ENCODE measurements around the gene ADAM33.

The ADAM33 gene

GRCh38 chr20:3707508-3707899 lies 25.7 kb upstream of the ADAM33 start:
- no peak overlapping the region for H3K4me2 ChIP-seq (ENCODE audit: insufficient read depth, low read length, poor library complexity, severe bottlenecking)
- H2BK120ac ChIP-seq (ENCODE audit: low read depth, low read length) = no peak overlapping the region
- H3K9me3 ChIP-seq (replicated peaks in 1 of 2; ENCODE audit: control insufficient read depth in 2 of 2, insufficient read depth in 1 of 2, low read depth in 1 of 2, low read length in 2 of 2) = no peaks in the 10 kb centered on the region
- H3K27me3 ChIP-seq (ENCODE audit: control insufficient read depth in 3 of 3, insufficient read depth in 3 of 3, low read depth in 1 of 3, low read length in 3 of 3) = no peaks in the 10 kb centered on the region
- peak overlapping the region; percentile 10 for H3K23ac ChIP-seq (ENCODE audit: low read depth, low read length, poor library complexity)
- no peak overlapping the region for H2BK5ac ChIP-seq (ENCODE audit: low read length)
- H3K18ac ChIP-seq (ENCODE audit: low read length) = no peak overlapping the region
- no peaks in the 10 kb centered on the region for H3K79me1 ChIP-seq (ENCODE audit: low read depth, low read length)
- no peaks in the 10 kb centered on the region for H3K36me3 ChIP-seq (replicated peaks in 1 of 2; ENCODE audit: control insufficient read depth in 2 of 2, insufficient read depth in 2 of 2, low read length in 2 of 2)
- no peak overlapping the region for H3K9ac ChIP-seq (ENCODE audit: low read depth, low read length, poor library complexity)
- no peak overlapping the region for H2AFZ ChIP-seq (ENCODE audit: low read length)
- no peak overlapping the region for H4K8ac ChIP-seq (ENCODE audit: low read depth, low read length)
- H3K4ac ChIP-seq (ENCODE audit: low read length) = no peak overlapping the region
- H3K14ac ChIP-seq (ENCODE audit: low read length) = no peak overlapping the region
- no peak overlapping the region for H3K4me3 ChIP-seq (ENCODE audit: low read length in 2 of 2)
- H2BK12ac ChIP-seq (ENCODE audit: low read length) = no peak overlapping the region
- H2BK15ac ChIP-seq (ENCODE audit: low read length) = no peak overlapping the region
- no CpG with 5 or more reads among the region's 3 CpGs for WGBS, 2 donors (ENCODE audit: extremely low coverage in 2 of 2, insufficient read length in 2 of 2, insufficient replicate concordance in 1 of 2)
- DNase-seq (ENCODE audit: low spot score) = no peak
- no peak overlapping the region for H3K27ac ChIP-seq (replicated peaks; ENCODE audit: low read length)
- no peak overlapping the region for H4K91ac ChIP-seq (ENCODE audit: low read depth, low read length, poor library complexity)
- no peaks in the 10 kb centered on the region for H3K4me1 ChIP-seq (ENCODE audit: control insufficient read depth in 2 of 2, insufficient read depth in 1 of 2, low read depth in 1 of 2, low read length in 2 of 2)
- H2AK5ac ChIP-seq (ENCODE audit: low read depth, low read length) = no peak overlapping the region

GRCh38 chr20:3706774-3707507 lies 25.1 kb upstream of the ADAM33 start:
- H2BK5ac ChIP-seq (ENCODE audit: low read length) = no peak overlapping the region
- H3K36me3 ChIP-seq (replicated peaks in 1 of 2; ENCODE audit: control insufficient read depth in 2 of 2, insufficient read depth in 2 of 2, low read length in 2 of 2) = no peaks in the 10 kb centered on the region
- no peak overlapping the region for H2BK15ac ChIP-seq (ENCODE audit: low read length)
- H3K14ac ChIP-seq (ENCODE audit: low read length) = no peak overlapping the region
- no peak overlapping the region for H3K4me3 ChIP-seq (ENCODE audit: low read length in 2 of 2)
- no peak overlapping the region for H3K4me2 ChIP-seq (ENCODE audit: insufficient read depth, low read length, poor library complexity, severe bottlenecking)
- H2AFZ ChIP-seq (ENCODE audit: low read length) = no peak overlapping the region
- no CpG with 5 or more reads among the region's 10 CpGs for WGBS, 2 donors (ENCODE audit: extremely low coverage in 2 of 2, insufficient read length in 2 of 2, insufficient replicate concordance in 1 of 2)
- no peak overlapping the region for H3K18ac ChIP-seq (ENCODE audit: low read length)
- no peak overlapping the region for H3K27ac ChIP-seq (replicated peaks; ENCODE audit: low read length)
- H2BK12ac ChIP-seq (ENCODE audit: low read length) = no peak overlapping the region
- H3K23ac ChIP-seq (ENCODE audit: low read depth, low read length, poor library complexity) = peak overlapping the region; percentile 10
- H3K4ac ChIP-seq (ENCODE audit: low read length) = no peak overlapping the region
- no peak overlapping the region for H2BK120ac ChIP-seq (ENCODE audit: low read depth, low read length)
- DNase-seq (ENCODE audit: low spot score) = no peak
- H4K91ac ChIP-seq (ENCODE audit: low read depth, low read length, poor library complexity) = no peak overlapping the region
- no peak overlapping the region for H4K8ac ChIP-seq (ENCODE audit: low read depth, low read length)
- H3K9ac ChIP-seq (ENCODE audit: low read depth, low read length, poor library complexity) = no peak overlapping the region
- H3K4me1 ChIP-seq (ENCODE audit: control insufficient read depth in 2 of 2, insufficient read depth in 1 of 2, low read depth in 1 of 2, low read length in 2 of 2) = no peaks in the 10 kb centered on the region
- no peaks in the 10 kb centered on the region for H3K9me3 ChIP-seq (replicated peaks in 1 of 2; ENCODE audit: control insufficient read depth in 2 of 2, insufficient read depth in 1 of 2, low read depth in 1 of 2, low read length in 2 of 2)
- H3K79me1 ChIP-seq (ENCODE audit: low read depth, low read length) = no peaks in the 10 kb centered on the region
- no peaks in the 10 kb centered on the region for H3K27me3 ChIP-seq (ENCODE audit: control insufficient read depth in 3 of 3, insufficient read depth in 3 of 3, low read depth in 1 of 3, low read length in 3 of 3)
- H2AK5ac ChIP-seq (ENCODE audit: low read depth, low read length) = no peak overlapping the region

- no peak overlapping the region for H3K4me2 ChIP-seq (ENCODE audit: insufficient read depth, low read length, poor library complexity, severe bottlenecking)
- H4K91ac ChIP-seq (ENCODE audit: low read depth, low read length, poor library complexity) = no peak overlapping the region
- H2BK5ac ChIP-seq (ENCODE audit: low read length) = no peak overlapping the region
- peak overlapping the region; percentile 47 for H3K23ac ChIP-seq (ENCODE audit: low read depth, low read length, poor library complexity)
- no peak overlapping the region for H2BK15ac ChIP-seq (ENCODE audit: low read length)
- H3K4me3 ChIP-seq (ENCODE audit: low read length in 2 of 2) = no peak overlapping the region
- DNase-seq (ENCODE audit: low spot score) = no peak
- no peak overlapping the region for H4K8ac ChIP-seq (ENCODE audit: low read depth, low read length)
- H3K79me1 ChIP-seq (ENCODE audit: low read depth, low read length) = no peaks in the 10 kb centered on the region
- no peaks in the 10 kb centered on the region for H3K27me3 ChIP-seq (ENCODE audit: control insufficient read depth in 3 of 3, insufficient read depth in 3 of 3, low read depth in 1 of 3, low read length in 3 of 3)
- no peak overlapping the region for H2AFZ ChIP-seq (ENCODE audit: low read length)
- no peaks in the 10 kb centered on the region for H3K9me3 ChIP-seq (replicated peaks in 1 of 2; ENCODE audit: control insufficient read depth in 2 of 2, insufficient read depth in 1 of 2, low read depth in 1 of 2, low read length in 2 of 2)
- WGBS, 2 donors (ENCODE audit: extremely low coverage in 2 of 2, insufficient read length in 2 of 2, insufficient replicate concordance in 1 of 2) = no CpG with 5 or more reads among the region's 31 CpGs
- H3K4me1 ChIP-seq (ENCODE audit: control insufficient read depth in 2 of 2, insufficient read depth in 1 of 2, low read depth in 1 of 2, low read length in 2 of 2) = no peaks in the 10 kb centered on the region
- H3K27ac ChIP-seq (replicated peaks; ENCODE audit: low read length) = no peak overlapping the region
- H3K9ac ChIP-seq (ENCODE audit: low read depth, low read length, poor library complexity) = peak overlapping the region; percentile 50
- H2BK12ac ChIP-seq (ENCODE audit: low read length) = peak overlapping the region; percentile 53
- H2AK5ac ChIP-seq (ENCODE audit: low read depth, low read length) = no peak overlapping the region
- no peak overlapping the region for H3K4ac ChIP-seq (ENCODE audit: low read length)
- peak overlapping the region; percentile 6 for H3K14ac ChIP-seq (ENCODE audit: low read length)
- H2BK120ac ChIP-seq (ENCODE audit: low read depth, low read length) = peak overlapping the region; percentile 49
- H3K36me3 ChIP-seq (replicated peaks in 1 of 2; ENCODE audit: control insufficient read depth in 2 of 2, insufficient read depth in 2 of 2, low read length in 2 of 2) = no peaks in the 10 kb centered on the region
- H3K18ac ChIP-seq (ENCODE audit: low read length) = peak overlapping the region; percentile 89
Observed at GRCh38 chr20:3705970-3706739, 24.3 kb upstream of the ADAM33 start.

GRCh38 chr20:3705491-3705969 lies 23.7 kb upstream of the ADAM33 start:
- DNase-seq (ENCODE audit: low spot score) = no peak
- Histone ChIP-seq H2BK120ac (ENCODE audit: low read depth, low read length) (peak overlapping the region; percentile 49), H3K4ac (ENCODE audit: low read length) (no peak overlapping the region), H3K79me1 (ENCODE audit: low read depth, low read length) (no peaks in the 10 kb centered on the region), H3K36me3 (replicated peaks in 1 of 2; ENCODE audit: control insufficient read depth in 2 of 2, insufficient read depth in 2 of 2, low read length in 2 of 2) (no peaks in the 10 kb centered on the region), H2BK15ac (ENCODE audit: low read length) (no peak overlapping the region), H3K9me3 (replicated peaks in 1 of 2; ENCODE audit: control insufficient read depth in 2 of 2, insufficient read depth in 1 of 2, low read depth in 1 of 2, low read length in 2 of 2) (no peaks in the 10 kb centered on the region), H2AFZ (ENCODE audit: low read length) (no peak overlapping the region), H3K14ac (ENCODE audit: low read length) (no peak overlapping the region), H3K23ac (ENCODE audit: low read depth, low read length, poor library complexity) (no peak overlapping the region), H3K27me3 (ENCODE audit: control insufficient read depth in 3 of 3, insufficient read depth in 3 of 3, low read depth in 1 of 3, low read length in 3 of 3) (no peaks in the 10 kb centered on the region), H3K4me1 (ENCODE audit: control insufficient read depth in 2 of 2, insufficient read depth in 1 of 2, low read depth in 1 of 2, low read length in 2 of 2) (no peaks in the 10 kb centered on the region), H2AK5ac (ENCODE audit: low read depth, low read length) (no peak overlapping the region), H3K27ac (replicated peaks; ENCODE audit: low read length) (no peak overlapping the region), H3K4me3 (ENCODE audit: low read length in 2 of 2) (no peak overlapping the region), H2BK5ac (ENCODE audit: low read length) (no peak overlapping the region), H2BK12ac (ENCODE audit: low read length) (peak overlapping the region; percentile 53), H3K18ac (ENCODE audit: low read length) (peak overlapping the region; percentile 89), H4K91ac (ENCODE audit: low read depth, low read length, poor library complexity) (no peak overlapping the region), H3K4me2 (ENCODE audit: insufficient read depth, low read length, poor library complexity, severe bottlenecking) (no peak overlapping the region), H4K8ac (ENCODE audit: low read depth, low read length) (no peak overlapping the region), H3K9ac (ENCODE audit: low read depth, low read length, poor library complexity) (peak overlapping the region; percentile 50)
- WGBS, 2 donors (ENCODE audit: extremely low coverage in 2 of 2, insufficient read length in 2 of 2, insufficient replicate concordance in 1 of 2) = no CpG with 5 or more reads among the region's 14 CpGs
